DND-41 (cell line): ENCODE results near the gene GFPT1.

ENCODE experiments used
- ATAC-seq: fragments of 200-7000 bp; cut with Tn5 transposase; 3 replicates; pipeline ENCODE4 v1.9.1; 2021; ENCODE audit warnings: low read depth; ENCODE audit not compliant: insufficient read depth
- DNase-seq: peaks from one replicate; pipeline ENCODE4 v3.0.0-alpha.2; 2020
- H2AFZ ChIP-seq: 2 replicates; pipeline ENCODE4 v1.6.0; 2012; ENCODE audit warnings: low read depth, low read length
- H3K27ac ChIP-seq: 2 replicates; pipeline ENCODE4 v1.5.1; 2012; ENCODE audit warnings: low read length, inconsistent platforms
- H3K27me3 ChIP-seq: fragments of 200-600 bp; sonication (generic); 2 replicates; pipeline ENCODE4 v1.6.0; 2012; ENCODE audit warnings: low read length, mild to moderate bottlenecking, inconsistent platforms; ENCODE audit not compliant: insufficient read depth, poor library complexity
- H3K36me3 ChIP-seq: 2 replicates; pipeline ENCODE4 v1.5.1; 2012; ENCODE audit warnings: low read length, inconsistent platforms; ENCODE audit not compliant: insufficient read depth
- H3K4me1 ChIP-seq: 2 replicates; pipeline ENCODE4 v1.5.1; 2012; ENCODE audit warnings: mild to moderate bottlenecking, low read length; ENCODE audit not compliant: insufficient read depth
- H3K4me2 ChIP-seq: 2 replicates; pipeline ENCODE4 v1.6.0; 2012; ENCODE audit warnings: mild to moderate bottlenecking, moderate library complexity, low read length, inconsistent platforms; ENCODE audit not compliant: insufficient read depth
- H3K4me3 ChIP-seq, 2 experiments: fragments of 200-600 bp in 1 of 2; shearing (Covaris generic) in 1 of 2; 2 replicates each; pipeline ENCODE4 v1.5.1; 2012 to 2016; ENCODE audit warnings: inconsistent platforms in 2 of 2, low read length in 2 of 2, mild to moderate bottlenecking in 2 of 2, low read depth in 1 of 2, moderate library complexity in 1 of 2
- H3K79me2 ChIP-seq: 2 replicates; pipeline ENCODE4 v1.6.0; 2012; ENCODE audit warnings: low read length, inconsistent platforms; ENCODE audit not compliant: insufficient read depth
- H3K9ac ChIP-seq: 2 replicates; pipeline ENCODE4 v1.6.0; 2012; ENCODE audit warnings: low read depth, mild to moderate bottlenecking, inconsistent platforms, low read length, moderate library complexity
- H3K9me3 ChIP-seq: 2 replicates; pipeline ENCODE4 v1.5.1; 2012; ENCODE audit warnings: low read length, moderate library complexity, mild to moderate bottlenecking, inconsistent platforms; ENCODE audit not compliant: insufficient read depth, severe bottlenecking
- H4K20me1 ChIP-seq: 2 replicates; pipeline ENCODE4 v1.6.0; 2012; ENCODE audit warnings: low read length; ENCODE audit not compliant: insufficient read depth
- CTCF ChIP-seq: IDR thresholded peaks from 2 replicates; pipeline ENCODE4 v1.5.1; 2012; ENCODE audit warnings: borderline replicate concordance, low read length, moderate library complexity, mild to moderate bottlenecking; ENCODE audit not compliant: poor library complexity, severe bottlenecking; ENCODE audit errors: extremely low read depth
- EZH2 ChIP-seq: IDR thresholded peaks from 3 replicates; pipeline ENCODE4 v1.6.1; 2012; ENCODE audit warnings: borderline replicate concordance, low read depth, mild to moderate bottlenecking, moderate library complexity, low read length, inconsistent platforms; ENCODE audit not compliant: severe bottlenecking

The GFPT1 gene

GRCh38 chr2:69297216-69297615, 89.8 kb downstream of the GFPT1 start:
- no peak for ATAC-seq
- H3K9me3 ChIP-seq: no peaks in the 10 kb centered on the region
- TF ChIP-seq EZH2: no peak
- TF ChIP-seq CTCF: no peak

GRCh38 chr2:69296421-69296820, 90.6 kb downstream of the GFPT1 start:
- no peak for ATAC-seq

More at GRCh38 chr2:69297216-69297615, 89.8 kb downstream of the GFPT1 start:
- no peaks in the 10 kb centered on the region for H3K79me2 ChIP-seq
- DNase-seq: no peak
- H3K4me3 ChIP-seq: no peak overlapping the region
- H4K20me1 ChIP-seq: no peaks in the 10 kb centered on the region
- H3K36me3 ChIP-seq: no peaks in the 10 kb centered on the region
- no peak overlapping the region for H3K27ac ChIP-seq
- no peak overlapping the region for H2AFZ ChIP-seq
- no peaks in the 10 kb centered on the region for H3K4me1 ChIP-seq
- H3K9ac ChIP-seq: no peak overlapping the region
- no peaks in the 10 kb centered on the region for H3K27me3 ChIP-seq
- no peak overlapping the region for H3K4me2 ChIP-seq

GRCh38 chr2:69292256-69292655, 94.8 kb downstream of the GFPT1 start:
- no peak for DNase-seq
- no peak overlapping the region for H3K9ac ChIP-seq
- TF ChIP-seq EZH2 (no peak), CTCF (no peak)
- no peak overlapping the region for H2AFZ ChIP-seq
- no peaks in the 10 kb centered on the region for H3K4me1 ChIP-seq
- H3K27ac ChIP-seq: no peak overlapping the region
- H3K27me3 ChIP-seq: no peaks in the 10 kb centered on the region
- no peaks in the 10 kb centered on the region for H3K36me3 ChIP-seq
- no peaks in the 10 kb centered on the region for H3K9me3 ChIP-seq
- no peak overlapping the region for H3K4me2 ChIP-seq
- no peak for ATAC-seq
- no peaks in the 10 kb centered on the region for H3K79me2 ChIP-seq
- no peak overlapping the region for H3K4me3 ChIP-seq
- no peaks in the 10 kb centered on the region for H4K20me1 ChIP-seq

More at GRCh38 chr2:69296421-69296820, 90.6 kb downstream of the GFPT1 start:
- Histone ChIP-seq H4K20me1 (no peaks in the 10 kb centered on the region), H3K9me3 (no peaks in the 10 kb centered on the region), H2AFZ (no peak overlapping the region), H3K4me1 (no peaks in the 10 kb centered on the region), H3K36me3 (no peaks in the 10 kb centered on the region), H3K27me3 (no peaks in the 10 kb centered on the region), H3K4me3 (no peak overlapping the region), H3K27ac (no peak overlapping the region), H3K79me2 (no peaks in the 10 kb centered on the region), H3K9ac (no peak overlapping the region), H3K4me2 (no peak overlapping the region)
- DNase-seq: no peak
- TF ChIP-seq CTCF (no peak), EZH2 (no peak)

GRCh38 chr2:69291721-69292120, 95.3 kb downstream of the GFPT1 start:
- Histone ChIP-seq H3K9me3 (no peaks in the 10 kb centered on the region), H2AFZ (no peak overlapping the region), H3K4me1 (no peaks in the 10 kb centered on the region), H3K4me2 (no peak overlapping the region), H3K9ac (no peak overlapping the region), H3K4me3 (no peak overlapping the region), H3K27me3 (no peaks in the 10 kb centered on the region), H3K27ac (no peak overlapping the region), H4K20me1 (no peaks in the 10 kb centered on the region), H3K36me3 (no peaks in the 10 kb centered on the region), H3K79me2 (no peaks in the 10 kb centered on the region)
- TF ChIP-seq EZH2: no peak
- no peak for TF ChIP-seq CTCF
- no peak for DNase-seq
- ATAC-seq: no peak
